Germinal center (tissue), 1 donor: ENCODE results near the gene CFAP299.

Experiments used
- DNase-seq: peaks from one replicate; pipeline ENCODE4 v3.0.0; 2012; ENCODE audit warnings: mixed read lengths, low spot score

Gene CFAP299

GRCh38 chr4:80926891-80927290 is 591.4 kb downstream of the CFAP299 start:
- DNase-seq = no peak

DNA sequence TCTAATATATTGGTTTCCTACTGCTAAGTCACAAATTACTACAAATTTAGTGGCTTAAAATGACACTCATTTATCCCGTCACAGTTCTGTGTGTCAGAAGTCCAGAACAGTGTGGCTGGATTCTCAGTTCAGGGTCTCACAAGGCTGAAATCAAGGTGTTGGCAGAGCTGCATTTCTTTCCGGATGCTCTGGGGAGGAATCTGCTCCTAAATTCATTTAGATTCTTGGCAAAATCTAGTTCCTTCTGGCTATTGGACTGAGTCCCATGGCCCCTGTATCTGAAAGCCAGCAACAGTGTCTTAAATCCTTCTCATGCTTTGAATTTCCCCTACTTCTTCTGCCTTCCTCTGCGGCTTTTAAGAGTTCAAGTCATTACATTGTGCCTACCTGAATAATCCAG is 591.9 kb downstream of the CFAP299 start:
- no peak for DNase-seq

- DNase-seq = no peak
Measured at GRCh38 chr4:80931631-80932081, 596.1 kb downstream of the CFAP299 start.

DNA sequence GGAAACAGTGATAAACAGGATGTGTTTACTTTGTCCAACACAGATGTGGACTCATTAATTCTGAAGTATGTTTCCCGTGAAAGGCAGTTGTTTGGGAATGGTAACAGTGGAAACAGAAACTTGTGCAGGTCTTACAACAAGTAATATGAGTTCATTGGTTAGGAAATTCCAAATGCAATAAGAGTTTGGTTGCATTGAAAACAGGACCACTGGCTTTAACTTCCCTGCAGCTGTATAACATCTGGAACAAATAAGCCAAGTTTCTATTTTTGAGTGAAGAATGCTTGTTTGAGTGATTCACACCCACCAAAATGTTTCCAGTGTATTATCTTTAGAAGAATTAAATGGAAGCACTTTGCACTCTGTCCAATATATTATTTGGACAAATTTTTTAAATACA is 612.6 kb downstream of the CFAP299 start:
- DNase-seq = no peak

DNA sequence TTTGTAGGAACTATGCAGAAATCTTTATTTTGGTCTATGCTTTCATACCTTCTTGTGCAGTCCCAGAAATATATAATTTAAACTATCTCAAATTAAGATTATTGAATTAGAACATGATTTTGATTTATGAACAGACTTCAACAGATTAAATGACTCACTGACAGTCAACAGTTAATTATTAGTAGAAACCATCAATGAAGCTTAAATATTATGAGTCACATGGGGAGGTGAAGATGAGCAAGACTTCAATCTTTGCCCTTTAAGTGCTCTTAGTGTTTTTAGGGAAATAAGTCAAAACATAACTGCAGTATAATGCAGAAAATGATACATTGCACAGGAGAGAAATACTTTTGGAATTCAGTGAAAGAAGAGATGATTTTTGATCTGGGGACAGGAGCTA is 613.5 kb downstream of the CFAP299 start:
- DNase-seq = no peak

GRCh38 chr4:80956421-80956820 is 620.9 kb downstream of the CFAP299 start:
- no peak for DNase-seq

DNA sequence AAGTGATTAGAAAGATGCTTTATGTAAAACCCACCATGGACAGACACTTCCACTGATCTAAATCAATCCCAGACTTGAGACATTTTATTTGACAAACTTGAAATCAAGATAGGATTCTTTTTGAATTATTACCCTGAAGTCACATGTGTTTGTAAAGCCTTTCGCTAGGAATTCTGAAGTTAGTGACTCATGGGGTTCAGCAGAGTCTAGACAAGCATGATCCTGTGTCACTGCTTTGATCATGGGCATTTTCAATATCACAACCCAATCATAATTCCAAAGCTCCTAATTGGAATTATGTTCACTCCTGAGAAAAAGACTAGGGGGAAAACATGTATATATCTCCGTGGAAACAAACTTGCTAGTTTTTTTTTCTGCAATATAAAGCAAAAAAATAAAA is 627.5 kb downstream of the CFAP299 start:
- no peak for DNase-seq

GRCh38 chr4:80967346-80967745 is 631.8 kb downstream of the CFAP299 start:
- DNase-seq = no peak

- DNase-seq = no peak
Measured at GRCh38 chr4:80980239-80980638, 644.7 kb downstream of the CFAP299 start.

GRCh38 chr4:80986011-80986410 is 650.5 kb downstream of the CFAP299 start:
- no peak for DNase-seq

GRCh38 chr4:80989921-80990544 is 654.5 kb downstream of the CFAP299 start:
- DNase-seq = peak; percentile 26

DNA sequence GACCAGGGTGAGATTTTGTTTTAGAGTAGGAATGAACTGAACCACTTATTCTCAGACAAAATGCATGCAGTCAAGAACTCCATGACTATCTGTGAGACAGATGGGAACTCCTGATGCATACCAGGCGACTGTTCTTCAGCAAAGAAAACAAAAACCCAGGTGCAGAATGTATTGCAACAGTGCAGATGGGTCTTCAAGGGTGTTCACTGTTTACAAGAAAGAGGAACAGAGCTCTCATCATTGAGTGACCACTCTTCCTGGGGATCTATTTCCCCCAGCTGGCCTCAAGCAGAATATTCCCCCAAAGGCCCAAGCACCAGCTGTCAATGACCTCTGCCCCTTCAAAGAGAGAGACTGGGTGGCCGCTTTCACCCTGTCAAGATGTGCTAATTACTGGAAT is 655.3 kb downstream of the CFAP299 start:
- peak; percentile 16 for DNase-seq

- no peak for DNase-seq
Measured at GRCh38 chr4:80999943-81000342, 664.4 kb downstream of the CFAP299 start.

GRCh38 chr4:81003597-81004111 is 668.1 kb downstream of the CFAP299 start:
- peak; percentile 22 for DNase-seq

GRCh38 chr4:81007417-81007816 is 671.9 kb downstream of the CFAP299 start:
- DNase-seq = no peak
